Vagina (tissue), 2 donors: ENCODE results near the gene TACC3. TPM values are rescaled to one million over a fixed set of nuclear protein-coding genes. Genes with fewer than 3 reads are reported as not detected.

Source experiments
- DNase-seq, 2 donors: peaks; one replicate each; pipeline ENCODE4 v3.0.0-alpha.2; 2017; ENCODE audit errors: extremely low spot score in 2 of 2
- H3K27ac ChIP-seq: fragments of 200-600 bp; sonication (generic); one replicate; pipeline ENCODE4 v1.5.1; 2019
- H3K27me3 ChIP-seq: fragments of 200-600 bp; sonication (generic); one replicate; pipeline ENCODE4 v1.5.1; 2019
- H3K36me3 ChIP-seq, 2 donors: fragments of 200-600 bp; sonication (generic); one replicate each; pipeline ENCODE4 v1.5.1; 2017 to 2019
- H3K4me1 ChIP-seq: fragments of 200-600 bp; sonication (generic); one replicate; pipeline ENCODE4 v1.5.1; 2019
- H3K4me3 ChIP-seq, 2 donors: fragments of 200-600 bp; sonication (generic); 1 replicate in 1 of 2; 2 replicates in 1 of 2; pipeline ENCODE4 v1.5.1; 2016 to 2019
- H3K9me3 ChIP-seq: fragments of 200-600 bp; sonication (generic); one replicate; pipeline ENCODE4 v1.5.1; 2019
- POLR2A ChIP-seq, 2 donors: fragments of 450-650 bp; IDR thresholded peaks; one replicate each; pipeline ENCODE4 v1.6.1; 2017; ENCODE audit warnings: antibody characterized with exemption in 2 of 2, mild to moderate bottlenecking in 2 of 2, moderate library complexity in 2 of 2
- POLR2AphosphoS5 ChIP-seq, 2 donors: sonication (generic); formaldehyde crosslinking; IDR thresholded peaks; one replicate each; pipeline ENCODE4 v1.9.0; 2017; ENCODE audit warnings: antibody characterized with exemption in 2 of 2, mild to moderate bottlenecking in 2 of 2, low read depth in 1 of 2; ENCODE audit not compliant: insufficient read depth in 1 of 2
- intact Hi-C: fragments of 100-400 bp; cut with DNase I; formaldehyde crosslinking; loops from one replicate; pipeline ENCODE4 v1.15.1; 2023
- total RNA-seq: library from RNA; depleted of rRNA; stranded (reverse); fragments of >200 nt; gene quantifications from one replicate; pipeline ENCODE4 v1.2.3, GENCODE V29; 2016
- TF ChIP-seq, protein P1 (sequence below), 3 experiments: fragments of 450-650 bp in 2 of 3; fragments of 200-600 bp in 1 of 3; sonication (generic) in 1 of 3; IDR thresholded peaks; one replicate each; pipeline ENCODE4 v1.5.1; 2017 to 2019; ENCODE audit warnings: antibody characterized with exemption in 3 of 3, mild to moderate bottlenecking in 2 of 3, moderate library complexity in 2 of 3

The TACC3 gene
- total RNA-seq, 1 donor from 2014 or later = 16.0 TPM

- Histone ChIP-seq H3K27me3 (no peaks in the 10 kb centered on the region), H3K4me1 (peaks cover 30% of the 10 kb centered on the region), H3K27ac (peak overlapping the region; percentile 61), H3K36me3 (peaks cover 0 to 12% of the 10 kb centered on the region in 2 donors), H3K9me3 (no peaks in the 10 kb centered on the region), H3K4me3 (peak overlapping the region; percentile 54 to 60)
- no peak for TF ChIP-seq POLR2AphosphoS5 (IDR thresholded peaks at IDR 0.05; ENCODE audit: insufficient read depth in 1 of 2, low read depth in 1 of 2)
- TF ChIP-seq POLR2A (IDR thresholded peaks at IDR 0.05) = no peak
- TF ChIP-seq, protein P1, sequence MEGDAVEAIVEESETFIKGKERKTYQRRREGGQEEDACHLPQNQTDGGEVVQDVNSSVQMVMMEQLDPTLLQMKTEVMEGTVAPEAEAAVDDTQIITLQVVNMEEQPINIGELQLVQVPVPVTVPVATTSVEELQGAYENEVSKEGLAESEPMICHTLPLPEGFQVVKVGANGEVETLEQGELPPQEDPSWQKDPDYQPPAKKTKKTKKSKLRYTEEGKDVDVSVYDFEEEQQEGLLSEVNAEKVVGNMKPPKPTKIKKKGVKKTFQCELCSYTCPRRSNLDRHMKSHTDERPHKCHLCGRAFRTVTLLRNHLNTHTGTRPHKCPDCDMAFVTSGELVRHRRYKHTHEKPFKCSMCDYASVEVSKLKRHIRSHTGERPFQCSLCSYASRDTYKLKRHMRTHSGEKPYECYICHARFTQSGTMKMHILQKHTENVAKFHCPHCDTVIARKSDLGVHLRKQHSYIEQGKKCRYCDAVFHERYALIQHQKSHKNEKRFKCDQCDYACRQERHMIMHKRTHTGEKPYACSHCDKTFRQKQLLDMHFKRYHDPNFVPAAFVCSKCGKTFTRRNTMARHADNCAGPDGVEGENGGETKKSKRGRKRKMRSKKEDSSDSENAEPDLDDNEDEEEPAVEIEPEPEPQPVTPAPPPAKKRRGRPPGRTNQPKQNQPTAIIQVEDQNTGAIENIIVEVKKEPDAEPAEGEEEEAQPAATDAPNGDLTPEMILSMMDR (IDR thresholded peaks at IDR 0.05) = no peak
- intact Hi-C loops = no loop called here
- no peak for DNase-seq
These were observed 587 bp downstream of the TACC3 start for GRCh38 chr4:1721666-1722550.

GRCh38 chr4:1722551-1723118, 1.3 kb downstream of the TACC3 start:
- Histone ChIP-seq H3K36me3 (peaks cover 0 to 8% of the 10 kb centered on the region in 2 donors), H3K27me3 (no peaks in the 10 kb centered on the region), H3K4me3 (no peak overlapping the region), H3K9me3 (no peaks in the 10 kb centered on the region), H3K27ac (peak overlapping the region; percentile 61), H3K4me1 (peaks cover 38% of the 10 kb centered on the region)
- TF ChIP-seq POLR2A (IDR thresholded peaks at IDR 0.05) = no peak
- no peak for TF ChIP-seq POLR2AphosphoS5 (IDR thresholded peaks at IDR 0.05; ENCODE audit: insufficient read depth in 1 of 2, low read depth in 1 of 2)
- TF ChIP-seq, protein P1 (IDR thresholded peaks at IDR 0.05) = no peak
- DNase-seq = no peak
- intact Hi-C loops = no loop called here

- intact Hi-C loops = no loop called here
These were observed 1.9 kb downstream of the TACC3 start for GRCh38 chr4:1723131-1723801.

GRCh38 chr4:1725521-1725920, 4.2 kb downstream of the TACC3 start:
- no peaks in the 10 kb centered on the region for H3K9me3 ChIP-seq
- peaks cover 33% of the 10 kb centered on the region for H3K4me1 ChIP-seq
- intact Hi-C loops = no loop called here
- TF ChIP-seq POLR2AphosphoS5 (IDR thresholded peaks at IDR 0.05; ENCODE audit: insufficient read depth in 1 of 2, low read depth in 1 of 2) (no peak), POLR2A (IDR thresholded peaks at IDR 0.05) (no peak)
- TF ChIP-seq, protein P1 (IDR thresholded peaks at IDR 0.05) = no peak
- H3K27ac ChIP-seq = no peak overlapping the region
- H3K27me3 ChIP-seq = no peaks in the 10 kb centered on the region
- H3K36me3 ChIP-seq = no peaks in the 10 kb centered on the region
- no peak overlapping the region for H3K4me3 ChIP-seq
- no peak for DNase-seq

More at GRCh38 chr4:1723131-1723801, 1.9 kb downstream of the TACC3 start:
- H3K4me1 ChIP-seq = peaks cover 44% of the 10 kb centered on the region
- DNase-seq = no peak
- no peaks in the 10 kb centered on the region for H3K27me3 ChIP-seq
- H3K27ac ChIP-seq = peak overlapping the region; percentile 61
- peaks cover 0 to 2% of the 10 kb centered on the region in 2 donors for H3K36me3 ChIP-seq
- no peak overlapping the region for H3K4me3 ChIP-seq
- no peaks in the 10 kb centered on the region for H3K9me3 ChIP-seq
- TF ChIP-seq POLR2A (IDR thresholded peaks at IDR 0.05) = peak in 1 of 2 donors; percentile 9
- TF ChIP-seq POLR2AphosphoS5 (IDR thresholded peaks at IDR 0.05; ENCODE audit: insufficient read depth in 1 of 2, low read depth in 1 of 2) = no peak
- TF ChIP-seq, protein P1 (IDR thresholded peaks at IDR 0.05) = no peak
